Tibial nerve (tissue), 4 donors: Measurements from ENCODE around the gene UGT1A8.

ENCODE experiments used
- CTCF ChIP-seq, 5 experiments: fragments of 200-600 bp in 3 of 5; fragments of 450-650 bp in 2 of 5; sonication (generic) in 3 of 5; IDR thresholded peaks; one replicate each; pipeline ENCODE4 v1.5.1; 2016 to 2019; ENCODE audit warnings: antibody characterized with exemption in 5 of 5, mild to moderate bottlenecking in 3 of 5, moderate library complexity in 2 of 5
- EP300 ChIP-seq, 2 donors: sonication (generic); formaldehyde crosslinking; IDR thresholded peaks; one replicate each; pipeline ENCODE4 v1.6.1; 2017; ENCODE audit warnings: antibody characterized with exemption in 2 of 2, mild to moderate bottlenecking in 1 of 2

- no peak for TF ChIP-seq CTCF (IDR thresholded peaks at IDR 0.05)
- TF ChIP-seq EP300 (IDR thresholded peaks at IDR 0.05), result no peak
Measured at GRCh38 chr2:233643128-233643527, 25.7 kb downstream of the UGT1A8 start.
